Activated T-cell treated with anti-CD3 and anti-CD28 coated beads, Interleukin-2, amount 50 U/mL, for 4 hours (primary cell): ENCODE measurements around the gene SUN1. TPM values are rescaled to one million over a fixed set of nuclear protein-coding genes. Genes with fewer than 3 reads are reported as not detected.
A peak's percentile ranks its signal among the peaks of the same experiment; 100 is the strongest.
"Not testable (repeated sequence)": the region's sequence is repeated elsewhere in the genome, so short reads cannot be mapped to it uniquely, and the experiment has no call there.

Experiments used
- ATAC-seq, 2 donors: fragments of 200-7000 bp; cut with Tn5 transposase; one replicate each; pipeline ENCODE4 v1.10.0; 2021
- DNase-seq: peaks from one replicate; pipeline ENCODE4 v3.0.0-alpha.2; 2020
- H3K27me3 Mint-ChIP-seq: one replicate; pipeline ENCODE4 v1.8.0; 2021; ENCODE audit warnings: low read depth, mixed read lengths
- H3K36me3 Mint-ChIP-seq: one replicate; pipeline ENCODE4 v1.8.0; 2022; ENCODE audit warnings: mixed read lengths; ENCODE audit not compliant: insufficient read depth
- H3K4me1 Mint-ChIP-seq: one replicate; pipeline ENCODE4 v1.8.0; 2021; ENCODE audit warnings: low read depth, mixed read lengths
- H3K4me3 Mint-ChIP-seq: one replicate; pipeline ENCODE4 v1.8.0; 2021; ENCODE audit warnings: mild to moderate bottlenecking, moderate library complexity, mixed read lengths
- H3K9me3 Mint-ChIP-seq: one replicate; pipeline ENCODE4 v1.8.0; 2021; ENCODE audit warnings: mixed read lengths
- total RNA-seq, 3 donors: library from RNA; stranded (reverse); gene quantifications; one replicate each; pipeline ENCODE4 v1.2.1, GENCODE V29; 2021

SUN1 gene
- total RNA-seq, 3 donors from 2014 or later: 61.5 to 69.1 (median 63.0) TPM

- not testable (repeated sequence) for H3K4me1 Mint-ChIP-seq, H3K9me3 Mint-ChIP-seq, H3K27me3 Mint-ChIP-seq, H3K36me3 Mint-ChIP-seq
- DNase-seq: peak; percentile 70
- peak; percentile 80 to 87 for ATAC-seq
- H3K4me3 Mint-ChIP-seq: peak overlapping the region; percentile 51
Measured at GRCh38 chr7:908591-909357, 76.5 kb downstream of the SUN1 start.

GRCh38 chr7:909358-910329 lies 77.4 kb downstream of the SUN1 start:
- no peak for DNase-seq
- Mint-ChIP-seq H3K36me3 (no peaks in the 10 kb centered on the region), H3K4me3 (peak overlapping the region; percentile 57), H3K27me3 (no peaks in the 10 kb centered on the region), H3K4me1 (peaks cover 10% of the 10 kb centered on the region), H3K9me3 (no peaks in the 10 kb centered on the region)
- ATAC-seq: peak; percentile 15 to 29

- H3K9me3 Mint-ChIP-seq: no peaks in the 10 kb centered on the region
- no peak for DNase-seq
- H3K4me1 Mint-ChIP-seq: peaks cover 10% of the 10 kb centered on the region
- peak overlapping the region; percentile 57 for H3K4me3 Mint-ChIP-seq
- H3K36me3 Mint-ChIP-seq: no peaks in the 10 kb centered on the region
- peak; percentile 28 to 36 for ATAC-seq
- H3K27me3 Mint-ChIP-seq: no peaks in the 10 kb centered on the region
Measured at GRCh38 chr7:910441-910861, 78.2 kb downstream of the SUN1 start.

GRCh38 chr7:910931-911431 lies 78.7 kb downstream of the SUN1 start:
- Mint-ChIP-seq H3K36me3 (no peaks in the 10 kb centered on the region), H3K9me3 (no peaks in the 10 kb centered on the region), H3K27me3 (no peaks in the 10 kb centered on the region), H3K4me1 (peaks cover 12% of the 10 kb centered on the region), H3K4me3 (no peak overlapping the region)
- DNase-seq (no peak), ATAC-seq (no peak)

GRCh38 chr7:911791-912480 lies 79.7 kb downstream of the SUN1 start:
- ATAC-seq (no peak), DNase-seq (no peak)
- Mint-ChIP-seq H3K27me3 (no peaks in the 10 kb centered on the region), H3K9me3 (no peaks in the 10 kb centered on the region), H3K4me3 (no peak overlapping the region), H3K36me3 (no peaks in the 10 kb centered on the region), H3K4me1 (peaks cover 16% of the 10 kb centered on the region)

- DNase-seq: no peak
- Mint-ChIP-seq H3K36me3 (no peaks in the 10 kb centered on the region), H3K27me3 (no peaks in the 10 kb centered on the region), H3K9me3 (no peaks in the 10 kb centered on the region), H3K4me1 (peaks cover 16% of the 10 kb centered on the region), H3K4me3 (no peak overlapping the region)
- ATAC-seq: no peak
Measured at GRCh38 chr7:913736-914520, 81.7 kb downstream of the SUN1 start.

GRCh38 chr7:914521-915194 lies 82.4 kb downstream of the SUN1 start:
- H3K36me3 Mint-ChIP-seq: no peaks in the 10 kb centered on the region
- ATAC-seq (no peak), DNase-seq (no peak)
- no peak overlapping the region for H3K4me3 Mint-ChIP-seq
- H3K4me1 Mint-ChIP-seq: peaks cover 18% of the 10 kb centered on the region
- no peaks in the 10 kb centered on the region for H3K9me3 Mint-ChIP-seq
- H3K27me3 Mint-ChIP-seq: no peaks in the 10 kb centered on the region

- Mint-ChIP-seq H3K9me3 (no peaks in the 10 kb centered on the region), H3K4me1 (peaks cover 11% of the 10 kb centered on the region), H3K4me3 (no peak overlapping the region), H3K27me3 (no peaks in the 10 kb centered on the region), H3K36me3 (no peaks in the 10 kb centered on the region)
- ATAC-seq: no peak
- no peak for DNase-seq
Measured at GRCh38 chr7:915291-916218, 83.3 kb downstream of the SUN1 start.

GRCh38 chr7:916291-916941 lies 84.1 kb downstream of the SUN1 start:
- no peaks in the 10 kb centered on the region for H3K36me3 Mint-ChIP-seq
- DNase-seq (no peak), ATAC-seq (no peak)
- no peaks in the 10 kb centered on the region for H3K27me3 Mint-ChIP-seq
- H3K9me3 Mint-ChIP-seq: no peaks in the 10 kb centered on the region
- H3K4me1 Mint-ChIP-seq: peaks cover 19% of the 10 kb centered on the region
- no peak overlapping the region for H3K4me3 Mint-ChIP-seq

- ATAC-seq (no peak), DNase-seq (no peak)
- Mint-ChIP-seq H3K4me3 (no peak overlapping the region), H3K27me3 (no peaks in the 10 kb centered on the region), H3K36me3 (no peaks in the 10 kb centered on the region), H3K4me1 (peaks cover 26% of the 10 kb centered on the region), H3K9me3 (no peaks in the 10 kb centered on the region)
Measured at GRCh38 chr7:917255-918117, 85.2 kb downstream of the SUN1 start.

GRCh38 chr7:918118-918425 lies 85.8 kb downstream of the SUN1 start:
- no peak for ATAC-seq
- DNase-seq: no peak

More at GRCh38 chr7:918118-918425, 85.8 kb downstream of the SUN1 start:
- Mint-ChIP-seq H3K4me3 (no peak overlapping the region), H3K9me3 (no peaks in the 10 kb centered on the region), H3K4me1 (peaks cover 30% of the 10 kb centered on the region), H3K27me3 (no peaks in the 10 kb centered on the region), H3K36me3 (no peaks in the 10 kb centered on the region)
